A549 (cell line): ENCODE measurements around the gene BTBD6. TPM values are rescaled to one million over a fixed set of nuclear protein-coding genes. Genes with fewer than 3 reads are reported as not detected.

Experiments used
- ATAC-seq, 2 experiments: fragments of 200-7000 bp in 1 of 2; fragments of >200 bp in 1 of 2; cut with Nextera tagmentation in 1 of 2; cut with Tn5 transposase in 1 of 2; 3 replicates each; pipeline versions ENCODE4 v1.8.0 to v1.9.1; 2018 to 2020; ENCODE audit warnings: mild to moderate bottlenecking in 1 of 2, moderate library complexity in 1 of 2
- CTCF ChIA-PET: fragments of 300-600 bp; sonication (Branson Sonifier 250); formaldehyde crosslinking; extraction: SDS; loops from one replicate; lab custom pipeline; 2021; ENCODE audit warnings: antibody characterized with exemption, inconsistent platforms; lab: Yijun Ruan, JAX
- POLR2A ChIA-PET: fragments of 350-600 bp; formaldehyde crosslinking; extraction: SDS; loops from one replicate; lab custom pipeline; 2021; ENCODE audit warnings: antibody characterized with exemption, inconsistent platforms; lab: Yijun Ruan, JAX
- DNase-seq, 2 experiments: peaks; one replicate each; pipeline versions ENCODE4 v3.0.0 to v3.0.0-alpha.2; 2011 to 2016; ENCODE audit warnings: low read depth in 1 of 2, low spot score in 1 of 2
- FAIRE-seq: peaks from 2 replicates; lab custom pipeline; 2011; peaks lifted over from hg19 to GRCh38; lab: Jason Lieb, UNC
- H3K27ac ChIP-seq, 2 experiments: fragments of >200 bp; sonication (Bioruptor Twin); formaldehyde crosslinking; 3 replicates each; pipeline ENCODE4 v1.5.1; 2016 to 2017
- H3K4me1 ChIP-seq: fragments of >200 bp; sonication (Bioruptor Twin); formaldehyde crosslinking; 3 replicates; pipeline ENCODE4 v1.6.1; 2016
- H3K4me2 ChIP-seq: fragments of >200 bp; sonication (Bioruptor Twin); formaldehyde crosslinking; 3 replicates; pipeline ENCODE4 v1.6.1; 2016
- H3K4me3 ChIP-seq: fragments of >200 bp; sonication (Bioruptor Twin); formaldehyde crosslinking; 3 replicates; pipeline ENCODE4 v1.5.1; 2016
- H3K9me3 ChIP-seq: fragments of >200 bp; sonication (Bioruptor Twin); formaldehyde crosslinking; 3 replicates; pipeline ENCODE4 v1.6.1; 2016
- CBX2 ChIP-seq: fragments of 200-600 bp; sonication (generic); IDR thresholded peaks from 2 replicates; pipeline ENCODE4 v1.6.1; 2016; ENCODE audit warnings: low read depth, mild to moderate bottlenecking, borderline replicate concordance
- CEBPB ChIP-seq, 2 experiments: fragments of >200 bp in 1 of 2; sonication (Bioruptor Twin) in 1 of 2; formaldehyde crosslinking in 1 of 2; IDR thresholded peaks; 2 replicates each; pipeline ENCODE4 v1.6.1; 2012 to 2016
- CTCF ChIP-seq: fragments of >200 bp; sonication (Bioruptor Twin); formaldehyde crosslinking; IDR thresholded peaks from 3 replicates; pipeline ENCODE4 v1.5.1; 2016
- EHMT2 ChIP-seq: fragments of 200-600 bp; sonication (generic); IDR thresholded peaks from 2 replicates; pipeline ENCODE4 v1.6.1; 2016; ENCODE audit warnings: antibody characterized with exemption, low read depth, mild to moderate bottlenecking, moderate library complexity
- FOSB ChIP-seq: fragments of 250-450 bp; sonication (Bioruptor Pico); IDR thresholded peaks from 2 replicates; pipeline ENCODE4 v1.5.0; 2020; ENCODE audit warnings: mild to moderate bottlenecking, moderate library complexity
- HMGXB4 ChIP-seq: fragments of 250-450 bp; sonication (Bioruptor Pico); IDR thresholded peaks from 2 replicates; pipeline ENCODE4 v1.5.0; 2021; ENCODE audit warnings: mild to moderate bottlenecking, moderate library complexity, borderline replicate concordance
- HOXB13 ChIP-seq: fragments of 250-450 bp; sonication (Bioruptor Pico); IDR thresholded peaks from 2 replicates; pipeline ENCODE4 v1.5.0; 2020; ENCODE audit warnings: low read depth, mild to moderate bottlenecking, moderate library complexity
- KDM1A ChIP-seq: fragments of 200-600 bp; sonication (generic); IDR thresholded peaks from 2 replicates; pipeline ENCODE4 v1.6.1; 2016; ENCODE audit warnings: low read depth, mild to moderate bottlenecking
- KDM5A ChIP-seq: fragments of 200-600 bp; sonication (generic); IDR thresholded peaks from 2 replicates; pipeline ENCODE4 v1.6.1; 2016; ENCODE audit warnings: antibody characterized with exemption, mild to moderate bottlenecking
- MYC ChIP-seq: IDR thresholded peaks from 2 replicates; pipeline ENCODE4 v1.6.1; 2012; ENCODE audit warnings: mild to moderate bottlenecking, inconsistent platforms, low read length, improper control_type of control experiment, borderline replicate concordance
- PBX3 ChIP-seq: IDR thresholded peaks from 2 replicates; pipeline ENCODE4 v1.6.1; 2012
- RARB ChIP-seq: fragments of 250-450 bp; sonication (Bioruptor Pico); IDR thresholded peaks from 2 replicates; pipeline ENCODE4 v1.8.0; 2021; ENCODE audit warnings: mild to moderate bottlenecking, moderate library complexity
- RCOR1 ChIP-seq: fragments of 150-350 bp; IDR thresholded peaks from 2 replicates; pipeline ENCODE4 v1.6.1; 2014; ENCODE audit warnings: antibody characterized with exemption, low read length, low read depth
- SMC3 ChIP-seq: fragments of >200 bp; sonication (Bioruptor Twin); formaldehyde crosslinking; IDR thresholded peaks from 3 replicates; pipeline ENCODE4 v1.6.1; 2018; ENCODE audit warnings: inconsistent platforms
- WGBS: methylation state at CpG from one replicate; pipeline ENCODE4 v1.1.6; 2017; ENCODE audit errors: missing lambda C conversion rate; 5-methylcytosine and 5-hydroxymethylcytosine counted together
- polyA plus RNA-seq, 4 experiments: library from polyadenylated mRNA; depleted of rRNA in 3 of 4; stranded (reverse); fragments of >200 nt; fragmentation: RNase III in 1 of 4; extraction: RNeasy Plus Mini Kit Qiagen cat#74134 plus additional on column Dnase treatment in 1 of 4; gene quantifications; 2 replicates in 3 of 4; 3 replicates in 1 of 4; pipeline ENCODE4 v1.2.3, GENCODE V29; 2011 to 2017
- TF ChIP-seq, protein P1 (sequence below): IDR thresholded peaks from 2 replicates; pipeline ENCODE4 v1.6.1; 2012; ENCODE audit warnings: low read depth, borderline replicate concordance
- TF ChIP-seq, protein P2 (sequence below): IDR thresholded peaks from 2 replicates; pipeline ENCODE4 v1.6.1; 2012

BTBD6 gene
- polyA plus RNA-seq, 2 of the 4 experiments (the other 2 are of a cell fraction), result 16.1 to 33.6 TPM

DNA sequence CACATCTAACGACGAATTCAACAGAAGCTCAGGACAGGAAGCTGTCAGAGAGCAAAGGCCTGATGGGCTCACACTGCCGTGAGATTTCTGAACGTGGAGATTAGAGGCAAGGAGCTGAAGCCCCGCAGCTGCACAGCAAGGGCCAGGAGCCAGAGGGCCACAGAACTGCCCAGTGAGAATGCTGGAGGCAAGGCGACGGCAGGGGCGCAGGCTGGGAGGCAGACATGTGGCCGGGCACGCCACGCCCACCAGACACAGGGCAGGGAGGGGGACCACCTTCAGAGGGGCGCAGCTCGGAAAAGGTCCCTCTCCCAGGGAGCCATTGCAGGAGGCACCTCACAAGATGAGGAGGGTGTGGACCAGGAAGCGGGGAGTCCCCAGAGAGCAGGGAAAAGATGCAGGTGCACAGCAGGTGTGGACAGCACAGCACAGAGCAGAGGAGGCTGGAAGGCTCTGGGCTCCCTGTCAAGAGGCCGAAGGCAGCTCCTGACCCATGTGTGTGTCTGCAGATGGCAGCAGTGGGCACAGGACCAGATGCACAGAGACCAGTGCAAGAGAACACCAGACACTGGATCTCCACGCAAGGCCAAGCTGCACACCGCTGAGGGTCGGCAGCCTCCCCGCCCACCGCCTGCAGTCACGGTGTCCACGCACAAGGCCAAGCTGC, 23.0 kb downstream of the BTBD6 start (continued):
- TF ChIP-seq, protein P1, sequence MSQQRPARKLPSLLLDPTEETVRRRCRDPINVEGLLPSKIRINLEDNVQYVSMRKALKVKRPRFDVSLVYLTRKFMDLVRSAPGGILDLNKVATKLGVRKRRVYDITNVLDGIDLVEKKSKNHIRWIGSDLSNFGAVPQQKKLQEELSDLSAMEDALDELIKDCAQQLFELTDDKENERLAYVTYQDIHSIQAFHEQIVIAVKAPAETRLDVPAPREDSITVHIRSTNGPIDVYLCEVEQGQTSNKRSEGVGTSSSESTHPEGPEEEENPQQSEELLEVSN, result no peak
- no peak for TF ChIP-seq MYC

- no peak for FAIRE-seq
- TF ChIP-seq CBX2 (no peak), RCOR1 (no peak), KDM1A (no peak), FOSB (CRISPR knock-in tag) (no peak), SMC3 (no peak), CTCF (no peak), HMGXB4 (CRISPR knock-in tag) (no peak), EHMT2 (no peak), HOXB13 (no peak)
- TF ChIP-seq, protein P1, result no peak
- TF ChIP-seq, protein P2, sequence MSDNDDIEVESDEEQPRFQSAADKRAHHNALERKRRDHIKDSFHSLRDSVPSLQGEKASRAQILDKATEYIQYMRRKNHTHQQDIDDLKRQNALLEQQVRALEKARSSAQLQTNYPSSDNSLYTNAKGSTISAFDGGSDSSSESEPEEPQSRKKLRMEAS, result no peak
Observed at GRCh38 chr14:105272623-105273022, 24.3 kb downstream of the BTBD6 start.

GRCh38 chr14:105273062-105273461, 24.7 kb downstream of the BTBD6 start:
- ChIA-PET CTCF (interaction anchor here (0.7 to 1.0 kb wide), 2 partner anchors 23 to 103 kb away, joined by 3 read pairs; no protein-coding TSS in a partner anchor), POLR2A (no interaction called here)
- no peak overlapping the region for H3K4me3 ChIP-seq
- H3K4me1 ChIP-seq, result no peaks in the 10 kb centered on the region
- no peak overlapping the region for H3K27ac ChIP-seq
- DNase-seq, result no peak
- H3K4me2 ChIP-seq, result no peak overlapping the region
- H3K9me3 ChIP-seq, result no peaks in the 10 kb centered on the region
- FAIRE-seq, result no peak
- TF ChIP-seq CEBPB (IDR thresholded peaks at IDR 0.05) (no peak), PBX3 (no peak), KDM5A (no peak), RARB (CRISPR knock-in tag) (no peak)
- 92% methylated on average over 12 of the region's 12 CpGs for WGBS
- peak in 1 of 2 experiments; percentile 17; a peak in 1 of 6 replicates for ATAC-seq

More at GRCh38 chr14:105272623-105273022, 24.3 kb downstream of the BTBD6 start:
- ATAC-seq (no peak; a peak in 1 of 6 replicates), DNase-seq (no peak)
- H3K4me1 ChIP-seq, result no peaks in the 10 kb centered on the region
- H3K4me3 ChIP-seq, result no peak overlapping the region
- POLR2A ChIA-PET, result no interaction called here
- H3K4me2 ChIP-seq, result no peak overlapping the region
- H3K9me3 ChIP-seq, result no peaks in the 10 kb centered on the region
- CTCF ChIA-PET, result interaction anchor here (0.7 to 1.0 kb wide), 2 partner anchors 24 to 103 kb away, joined by 3 read pairs; no protein-coding TSS in a partner anchor
- H3K27ac ChIP-seq, result no peak overlapping the region
- WGBS, result 81% methylated on average over 15 of the region's 15 CpGs
